Spleen (tissue), 11 donors: ENCODE results near the gene MSX1. TPM values are rescaled to one million over a fixed set of nuclear protein-coding genes. Genes with fewer than 3 reads are reported as not detected.

ENCODE experiments used
- DNase-seq: peaks from one replicate; pipeline ENCODE4 v3.0.0-alpha.2; 2020
- H3K27ac ChIP-seq, 8 donors: fragments of 200-600 bp; sonication (generic) in 7 of 8; 1 replicate in 4 of 8; 2 replicates in 4 of 8; pipeline versions ENCODE4 v1.5.0 to v1.8.0; 2016 to 2021; ENCODE audit warnings: inconsistent platforms in 4 of 8, mild to moderate bottlenecking in 4 of 8, moderate library complexity in 1 of 8
- H3K27me3 ChIP-seq, 7 donors: fragments of 200-600 bp; sonication (generic) in 6 of 7; replicated peaks in 1 of 7; 1 replicate in 4 of 7; 2 replicates in 3 of 7; pipeline versions ENCODE4 v1.5.0 to v1.8.0; 2016 to 2021; ENCODE audit warnings: inconsistent platforms in 3 of 7, mild to moderate bottlenecking in 1 of 7
- H3K36me3 ChIP-seq, 6 donors: fragments of 200-600 bp; sonication (generic) in 5 of 6; 1 replicate in 4 of 6; 2 replicates in 2 of 6; pipeline versions ENCODE4 v1.5.0 to v1.8.0; 2016 to 2021; ENCODE audit warnings: inconsistent platforms in 2 of 6
- H3K4me1 ChIP-seq, 6 donors: fragments of 200-600 bp; sonication (generic) in 5 of 6; 1 replicate in 3 of 6; 2 replicates in 3 of 6; pipeline versions ENCODE4 v1.5.0 to v1.8.0; 2016 to 2021; ENCODE audit warnings: inconsistent platforms in 3 of 6
- H3K4me3 ChIP-seq, 8 donors: fragments of 200-600 bp; sonication (generic) in 7 of 8; 1 replicate in 4 of 8; 2 replicates in 4 of 8; pipeline versions ENCODE4 v1.5.0 to v1.8.0; 2016 to 2021; ENCODE audit warnings: inconsistent platforms in 4 of 8, mild to moderate bottlenecking in 4 of 8, moderate library complexity in 2 of 8
- H3K9me3 ChIP-seq, 8 donors: fragments of 200-600 bp; sonication (generic) in 7 of 8; 1 replicate in 4 of 8; 2 replicates in 4 of 8; pipeline versions ENCODE4 v1.5.0 to v1.8.0; 2016 to 2021; ENCODE audit warnings: inconsistent platforms in 4 of 8
- CTCF ChIP-seq, 11 experiments: fragments of 200-600 bp in 7 of 11; fragments of 450-650 bp in 4 of 11; sonication (generic) in 4 of 11; IDR thresholded peaks in 8 of 11; conservative IDR thresholded peaks in 3 of 11; 1 replicate in 7 of 11; 2 replicates in 4 of 11; pipeline versions ENCODE4 v1.4.0 to v1.8.0; 2016 to 2021; ENCODE audit warnings: antibody characterized with exemption in 11 of 11, inconsistent platforms in 4 of 11, mild to moderate bottlenecking in 1 of 11
- POLR2A ChIP-seq, 3 donors: fragments of 450-650 bp; IDR thresholded peaks; one replicate each; pipeline ENCODE4 v1.5.1; 2017; ENCODE audit warnings: antibody characterized with exemption in 3 of 3, mild to moderate bottlenecking in 1 of 3
- POLR2AphosphoS5 ChIP-seq, 3 donors: sonication (generic); formaldehyde crosslinking; IDR thresholded peaks; one replicate each; pipeline ENCODE4 v1.5.1; 2017; ENCODE audit warnings: antibody characterized with exemption in 3 of 3
- WGBS, 5 donors: extraction: QIAGEN DNeasy Blood & Tissue Kit in 3 of 5; methylation state at CpG; one replicate each; pipeline versions ENCODE4 v1.1.5 to v1.1.7; 2013 to 2018; 5-methylcytosine and 5-hydroxymethylcytosine counted together
- intact Hi-C: fragments of 100-400 bp; cut with DNase I; formaldehyde crosslinking; loops from one replicate; pipeline ENCODE4 v1.15.0; 2023; ENCODE audit warnings: low total_unique reads
- polyA plus RNA-seq, 3 donors: library from polyadenylated mRNA; stranded (reverse); fragments of 200-250 nt; gene quantifications; one replicate each; pipeline ENCODE4 v1.2.1, GENCODE V29; 2013
- total RNA-seq, 7 donors: library from RNA; depleted of rRNA in 3 of 7; stranded (reverse); fragments of >200 nt in 3 of 7; fragmentation: NEBNext Ultra II Directional in 4 of 7; extraction: Animal tissue kit (Norgen Biotek cat#: 25700) in 4 of 7; gene quantifications; one replicate each; pipeline versions ENCODE4 v1.1.0 to v1.2.1, GENCODE V29; 2016 to 2021
- donor health status: healthy with polysubstance abuse.
- donor health status: DM: no; HTN: no; CAD: no; lungs with moderate emphysema.
- donor health status: DM: no; HTN: no; CAD: no.
- donor health status: Bipolar disorder and iron deficiency.
- donor health status: healthy.
- donor health status: DM: no; HTN: no; CAD: no.
- donor health status: DM: yes; HTN: yes; CAD: no.

MSX1 gene
- total and polyA plus RNA-seq, 10 donors: 1.1 to 6.8 (median 4.4) TPM

- H3K36me3 ChIP-seq: no peaks in the 10 kb centered on the region
- TF ChIP-seq POLR2A (IDR thresholded peaks at IDR 0.05) (no peak), CTCF (IDR thresholded peaks at IDR 0.05 in 8 of 11, conservative IDR thresholded peaks at IDR 0.05 in 3 of 11) (no peak), POLR2AphosphoS5 (IDR thresholded peaks at IDR 0.05) (no peak)
- no peak for DNase-seq
- WGBS, 5 donors: 40 to 58% (median 54%) methylated on average over 8 to 9 of the region's 9 CpGs
- intact Hi-C loops: no loop called here
- H3K27ac ChIP-seq: no peak overlapping the region
- H3K9me3 ChIP-seq: peaks cover 0 to 12% (median 5%) of the 10 kb centered on the region in 8 donors
- peaks cover 0 to 6% (median 0%) of the 10 kb centered on the region in 6 donors for H3K4me1 ChIP-seq
- no peak overlapping the region for H3K4me3 ChIP-seq
- H3K27me3 ChIP-seq: peaks cover 0 to 59% (median 0%) of the 10 kb centered on the region in 7 donors
Measured at GRCh38 chr4:4840351-4840750, 19.1 kb upstream of the MSX1 start.

GRCh38 chr4:4841156-4841555 is 18.3 kb upstream of the MSX1 start:
- no peak for TF ChIP-seq POLR2A (IDR thresholded peaks at IDR 0.05)
- TF ChIP-seq CTCF (IDR thresholded peaks at IDR 0.05 in 8 of 11, conservative IDR thresholded peaks at IDR 0.05 in 3 of 11): no peak
- TF ChIP-seq POLR2AphosphoS5 (IDR thresholded peaks at IDR 0.05): no peak
- intact Hi-C loops: no loop called here
- Histone ChIP-seq H3K9me3 (peaks cover 0 to 5% (median 2%) of the 10 kb centered on the region in 8 donors), H3K27me3 (peaks cover 0 to 66% (median 0%) of the 10 kb centered on the region in 7 donors), H3K36me3 (no peaks in the 10 kb centered on the region), H3K4me3 (no peak overlapping the region), H3K27ac (no peak overlapping the region), H3K4me1 (peaks cover 0 to 6% (median 0%) of the 10 kb centered on the region in 6 donors)
- WGBS, 5 donors: 72 to 81% (median 76%) methylated on average over 9 of the region's 9 CpGs
- DNase-seq: no peak

GRCh38 chr4:4842476-4843441 is 16.7 kb upstream of the MSX1 start:
- no peak overlapping the region for H3K4me3 ChIP-seq
- H3K27ac ChIP-seq: no peak overlapping the region
- intact Hi-C loops: no loop called here
- 80 to 89% (median 85%) methylated on average over 11 to 15 of the region's 15 CpGs for WGBS, 5 donors
- DNase-seq: no peak
- no peak for TF ChIP-seq POLR2A (IDR thresholded peaks at IDR 0.05)
- TF ChIP-seq CTCF (IDR thresholded peaks at IDR 0.05 in 8 of 11, conservative IDR thresholded peaks at IDR 0.05 in 3 of 11): no peak
- H3K27me3 ChIP-seq: peaks cover 0 to 82% (median 0%) of the 10 kb centered on the region in 7 donors
- H3K9me3 ChIP-seq: no peaks in the 10 kb centered on the region
- H3K4me1 ChIP-seq: peaks cover 0 to 6% (median 0%) of the 10 kb centered on the region in 6 donors
- H3K36me3 ChIP-seq: no peaks in the 10 kb centered on the region

GRCh38 chr4:4843635-4844291 is 15.7 kb upstream of the MSX1 start:
- peaks cover 0 to 5% (median 0%) of the 10 kb centered on the region in 6 donors for H3K4me1 ChIP-seq
- TF ChIP-seq POLR2AphosphoS5 (IDR thresholded peaks at IDR 0.05): no peak
- TF ChIP-seq CTCF (IDR thresholded peaks at IDR 0.05 in 8 of 11, conservative IDR thresholded peaks at IDR 0.05 in 3 of 11): no peak
- TF ChIP-seq POLR2A (IDR thresholded peaks at IDR 0.05): no peak
- no peak overlapping the region for H3K4me3 ChIP-seq
- intact Hi-C loops: no loop called here
- no peak overlapping the region for H3K27ac ChIP-seq
- no peaks in the 10 kb centered on the region for H3K36me3 ChIP-seq
- H3K27me3 ChIP-seq: peaks cover 0 to 85% (median 0%) of the 10 kb centered on the region in 7 donors
- no peaks in the 10 kb centered on the region for H3K9me3 ChIP-seq
- no peak for DNase-seq
- 53 to 76% (median 62%) methylated on average over 13 to 16 of the region's 16 CpGs for WGBS, 5 donors
